NCI-H748 (cell line): ENCODE results near the gene OR10J1.
"Not testable (repeated sequence)": the region's sequence is repeated elsewhere in the genome, so short reads cannot be mapped to it uniquely, and the experiment has no call there.

ENCODE experiments used
- DNase-seq: peaks from one replicate; lab custom pipeline; 2025; ENCODE audit not compliant: unreplicated experiment; lab: John Stamatoyannopoulos, UW

The OR10J1 gene, protein sequence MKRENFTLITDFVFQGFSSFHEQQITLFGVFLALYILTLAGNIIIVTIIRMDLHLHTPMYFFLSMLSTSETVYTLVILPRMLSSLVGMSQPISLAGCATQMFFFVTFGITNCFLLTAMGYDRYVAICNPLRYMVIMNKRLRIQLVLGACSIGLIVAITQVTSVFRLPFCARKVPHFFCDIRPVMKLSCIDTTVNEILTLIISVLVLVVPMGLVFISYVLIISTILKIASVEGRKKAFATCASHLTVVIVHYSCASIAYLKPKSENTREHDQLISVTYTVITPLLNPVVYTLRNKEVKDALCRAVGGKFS

DNA sequence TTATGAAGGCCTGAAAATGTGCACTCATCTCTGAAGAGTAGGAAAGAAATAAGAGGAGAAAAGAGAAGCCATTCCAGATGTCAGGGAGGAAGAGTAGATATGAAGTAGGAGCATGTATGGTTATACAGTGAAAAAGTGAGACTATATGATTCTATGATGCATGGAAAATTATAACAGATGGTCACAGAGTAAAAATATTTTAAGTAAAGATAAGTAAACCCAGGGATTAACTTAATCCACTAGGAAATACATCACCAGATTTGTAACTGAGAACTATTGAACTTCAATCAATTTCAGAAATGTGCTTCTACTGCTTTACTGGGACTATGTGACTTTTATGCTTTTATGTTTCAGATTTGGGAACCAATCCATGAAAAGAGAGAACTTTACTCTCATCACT lies at the start of gene OR10J1:
OR10J1 (plus strand) TSS at position 301 of the 400 bp plus-strand sequence; CDS start at position 371, 70 bp downstream.
- DNase-seq = no peak

DNA sequence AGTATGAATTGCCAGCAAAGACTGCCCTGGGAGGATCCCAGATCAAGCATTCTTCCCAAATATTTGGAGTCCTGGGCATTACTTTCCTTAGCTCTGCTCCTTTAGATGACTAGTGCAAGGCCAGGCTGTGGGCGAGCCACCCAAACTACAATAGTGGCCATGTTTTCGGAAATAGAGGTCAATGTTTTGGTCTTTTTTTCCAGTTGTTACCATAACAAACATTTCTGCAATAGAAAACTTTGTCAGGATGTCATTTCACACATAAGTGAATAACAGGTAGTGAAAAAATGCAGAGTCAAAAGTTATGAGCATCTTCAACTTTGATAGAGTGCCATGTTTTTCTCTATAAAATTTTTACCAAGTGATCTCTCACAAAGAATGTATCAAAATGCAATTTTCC lies 32.7 kb upstream of the OR10J1 start:
- no peak for DNase-seq

DNA sequence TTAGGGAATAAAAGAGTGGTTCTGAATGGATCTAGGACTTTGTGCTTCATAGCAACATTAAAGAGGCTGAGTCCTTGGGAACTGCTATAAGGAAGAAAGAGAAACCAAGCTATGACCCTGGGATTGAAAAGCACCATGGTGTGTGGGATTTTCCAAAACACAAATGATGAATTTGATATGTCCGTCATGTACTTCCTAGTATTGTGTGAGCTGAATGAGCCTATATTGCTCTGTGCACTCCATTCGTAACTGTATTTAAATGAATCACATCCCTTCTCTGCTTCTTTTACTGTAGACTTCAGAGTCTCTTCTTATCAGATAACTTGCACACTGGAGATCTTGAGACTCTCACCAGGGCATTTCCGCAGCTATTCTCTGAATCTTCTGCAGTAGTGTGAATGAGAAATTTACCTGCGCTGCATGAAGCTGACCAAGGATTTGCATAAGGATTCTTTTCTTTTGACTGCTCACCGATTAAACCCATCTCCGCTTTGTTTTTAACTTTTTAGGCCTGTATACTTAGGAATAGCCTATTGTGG lies 30.6 kb upstream of the OR10J1 start:
- DNase-seq = no peak

DNA sequence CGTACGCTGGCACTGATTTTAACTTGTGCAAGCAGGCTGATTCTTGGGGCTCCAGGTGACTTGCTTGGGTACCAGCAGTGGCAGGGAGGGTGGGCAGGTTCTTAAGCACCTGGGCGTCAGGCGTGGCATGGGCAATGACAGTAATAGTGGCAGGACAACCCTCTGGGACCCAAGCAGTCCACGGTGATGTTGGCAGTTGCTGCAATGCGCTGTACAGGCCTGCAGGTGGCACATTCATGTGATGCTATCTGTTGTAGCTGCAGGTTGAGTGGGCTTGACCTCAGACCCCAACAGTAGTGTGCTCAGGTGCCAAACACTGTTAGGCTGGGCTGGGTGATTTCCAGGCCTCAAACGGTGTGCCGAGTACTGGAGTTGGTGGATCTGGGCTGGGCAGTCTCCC lies 17.7 kb upstream of the OR10J1 start:
- DNase-seq = no peak

DNA sequence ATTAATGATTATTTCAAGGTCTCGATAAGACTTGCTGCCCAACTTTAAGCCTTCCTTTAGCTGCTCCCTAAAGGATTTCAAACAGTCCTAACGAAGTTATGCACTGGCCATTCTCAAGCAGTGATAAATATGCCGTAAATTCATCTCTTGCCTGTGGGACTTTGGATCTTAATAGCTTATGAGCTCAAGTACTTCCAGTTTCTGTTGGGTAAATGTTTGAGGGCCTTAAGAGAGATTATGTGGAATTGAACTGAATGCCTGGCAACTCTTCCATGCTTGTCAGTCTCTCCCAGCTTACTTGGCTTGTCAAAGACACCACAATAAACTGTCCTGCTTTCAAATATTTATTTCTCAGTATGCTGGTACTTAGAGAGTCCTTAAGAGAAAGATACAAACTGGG lies 11.0 kb upstream of the OR10J1 start:
- DNase-seq = no peak

DNA sequence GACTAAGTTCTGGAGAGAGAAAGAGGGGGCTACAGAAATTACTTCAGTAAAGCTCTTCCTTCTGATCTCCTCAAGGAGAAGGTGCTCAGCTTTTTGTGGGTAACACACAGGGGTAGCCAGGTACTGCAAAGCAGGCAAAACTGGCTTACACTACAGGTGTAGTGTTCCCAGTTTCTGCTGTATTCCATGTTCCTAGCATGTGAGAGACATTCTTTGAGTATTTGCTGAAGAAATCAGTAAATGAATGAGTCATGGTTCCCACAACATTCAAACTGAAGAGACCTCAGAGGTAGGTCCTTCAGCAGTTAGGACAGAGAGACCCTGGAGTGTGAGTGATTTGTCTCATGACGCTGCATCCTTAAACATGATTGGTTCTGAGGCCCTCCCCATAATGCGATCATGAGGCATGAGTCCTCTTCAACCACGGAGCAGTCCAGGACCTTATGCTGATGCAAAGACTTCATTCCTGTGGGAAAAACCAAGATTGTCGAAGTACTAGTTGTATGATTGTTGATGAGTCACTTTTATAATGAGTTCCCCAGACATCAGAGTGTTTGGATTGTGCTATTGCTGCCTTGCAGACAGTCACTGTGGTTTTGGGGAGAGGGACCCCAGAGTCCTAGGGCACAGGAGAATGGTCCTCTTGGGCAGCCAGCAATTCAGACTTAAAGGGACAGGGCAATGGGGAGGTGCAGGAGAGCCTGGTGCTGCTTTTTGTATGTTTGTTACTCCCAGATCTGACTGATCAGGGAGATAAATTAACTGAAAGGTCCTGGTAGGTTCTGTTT lies 10.3 kb upstream of the OR10J1 start:
- DNase-seq = no peak

DNA sequence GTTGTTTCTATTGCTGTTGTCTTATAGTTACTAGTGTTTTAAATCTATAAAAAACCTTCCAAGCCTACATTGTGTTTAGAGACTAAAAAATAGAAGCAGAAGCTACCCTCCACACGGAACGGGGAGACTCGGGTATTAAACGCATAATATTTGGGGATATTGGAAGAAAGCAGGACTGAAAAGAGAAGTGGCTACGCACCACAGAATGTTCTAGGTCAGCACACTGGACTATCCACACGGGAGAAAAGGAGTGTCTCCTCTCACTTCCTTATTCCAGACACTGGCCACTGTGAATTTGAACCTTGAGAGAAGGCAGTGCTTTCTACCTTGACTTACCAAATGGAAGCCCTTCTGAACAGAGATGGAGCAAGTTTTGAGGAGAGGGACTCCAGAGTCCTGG lies 8.5 kb upstream of the OR10J1 start:
- DNase-seq = no peak

DNA sequence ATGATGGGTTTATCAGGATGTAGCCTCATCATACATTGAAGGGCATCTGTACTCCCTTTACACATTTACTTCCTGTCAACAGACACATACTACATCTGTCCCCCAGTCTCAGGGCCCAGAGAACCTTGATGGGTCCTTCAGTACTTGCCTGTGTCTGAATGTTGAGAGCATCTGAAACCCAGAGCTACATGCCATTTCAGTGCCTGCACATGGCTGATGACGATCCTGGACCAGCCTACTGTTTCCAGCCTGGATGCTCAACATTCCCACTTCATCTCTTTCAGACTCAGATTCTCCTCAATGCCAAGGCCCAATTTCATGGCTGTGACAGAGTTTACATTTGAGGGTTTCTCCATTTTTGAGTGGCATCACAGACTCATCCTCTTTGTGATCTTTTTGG lies 7.6 kb upstream of the OR10J1 start, which contains the start of gene OR10J4:
OR10J4 (plus strand) TSS at position 301 of the 400 bp plus-strand sequence.
- no peak for DNase-seq

DNA sequence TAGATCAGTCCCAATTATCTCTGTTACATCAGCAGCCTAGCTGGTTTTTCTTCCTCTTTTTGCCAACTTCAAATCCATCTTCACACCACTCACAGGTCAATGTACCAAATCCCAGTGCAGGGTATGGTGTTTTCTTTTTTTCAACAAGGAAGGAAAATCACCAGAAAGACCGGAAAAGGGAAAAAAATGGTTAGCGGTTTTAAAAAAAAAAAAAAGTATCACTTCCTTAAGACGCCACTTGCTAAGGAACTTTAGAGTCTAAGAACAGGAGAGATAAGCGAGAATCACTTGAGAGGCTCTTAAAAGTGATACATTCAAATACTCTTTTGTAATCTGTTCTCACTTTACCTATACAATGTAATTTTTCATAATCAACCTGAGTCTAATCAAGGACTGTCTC lies 3.1 kb upstream of the OR10J1 start:
- no peak for DNase-seq

DNA sequence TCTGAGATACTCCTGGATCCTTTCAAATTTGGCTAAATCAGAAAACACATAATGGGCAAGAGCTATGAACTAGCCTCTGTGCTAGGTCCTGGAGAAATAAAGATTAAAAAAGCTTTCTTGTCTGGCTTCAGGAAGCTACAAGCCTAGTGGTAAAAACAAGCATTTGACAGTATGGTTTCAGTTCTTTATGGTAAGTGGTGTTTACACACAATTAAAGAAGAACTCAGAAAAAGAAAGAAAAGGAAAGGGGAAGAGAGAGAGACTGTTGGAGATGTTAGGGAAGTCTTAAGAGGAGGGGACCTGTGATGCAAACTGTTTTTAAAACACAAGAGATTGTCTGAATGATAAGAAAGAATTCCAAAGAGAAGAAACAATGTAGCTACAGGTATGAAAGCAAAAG lies 1.8 kb downstream of the OR10J1 start:
- no peak for DNase-seq

DNA sequence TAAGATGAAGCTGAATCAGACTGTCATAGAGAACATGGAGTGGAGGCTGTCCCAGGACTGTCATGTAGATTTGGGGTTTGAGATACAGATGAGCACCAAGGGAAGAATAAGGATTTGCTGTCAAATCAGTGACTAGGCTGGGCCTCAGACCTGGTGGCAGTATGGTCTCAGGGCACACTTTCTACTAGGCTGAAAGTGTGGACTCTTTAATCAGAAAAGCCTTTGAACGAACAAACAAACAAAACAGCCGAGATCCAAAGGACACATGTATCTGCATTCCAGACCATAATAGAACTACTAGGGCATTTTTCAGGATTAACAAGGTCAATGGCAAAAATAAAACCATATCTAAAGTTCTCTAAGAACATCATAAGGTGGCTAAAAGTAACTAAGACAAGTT lies 2.9 kb downstream of the OR10J1 start:
- no peak for DNase-seq

DNA sequence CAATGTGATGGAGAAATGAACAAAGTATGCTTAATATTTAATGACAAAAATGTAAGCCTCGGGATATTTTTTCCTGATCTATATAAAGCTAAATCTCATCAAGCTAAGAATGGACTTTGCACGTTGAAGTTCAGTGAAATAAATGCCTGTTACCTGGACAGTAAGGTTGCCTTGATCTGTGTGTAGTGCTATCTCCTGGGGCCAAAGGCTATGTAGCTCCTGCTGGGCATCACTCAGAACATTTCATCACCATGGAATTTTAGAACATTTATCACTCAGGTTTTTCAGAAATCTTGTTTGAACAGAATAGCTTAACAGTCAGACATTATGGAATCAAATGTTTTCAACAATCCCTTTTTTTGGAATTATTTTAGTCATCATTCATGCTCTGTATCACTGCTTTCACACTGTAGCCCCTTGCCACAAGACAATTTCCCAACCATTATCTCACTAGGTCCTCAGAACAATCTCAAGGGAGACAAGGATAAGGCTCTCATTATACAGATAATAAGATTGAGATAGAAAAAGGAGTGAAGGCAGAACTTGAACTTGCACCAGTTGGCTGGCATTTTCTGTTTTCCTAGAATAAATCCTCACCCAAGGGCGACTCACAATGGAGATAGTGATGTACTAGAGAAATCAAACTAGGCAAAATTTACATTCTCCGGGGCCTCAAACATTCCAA lies 3.7 kb downstream of the OR10J1 start:
- DNase-seq = no peak

DNA sequence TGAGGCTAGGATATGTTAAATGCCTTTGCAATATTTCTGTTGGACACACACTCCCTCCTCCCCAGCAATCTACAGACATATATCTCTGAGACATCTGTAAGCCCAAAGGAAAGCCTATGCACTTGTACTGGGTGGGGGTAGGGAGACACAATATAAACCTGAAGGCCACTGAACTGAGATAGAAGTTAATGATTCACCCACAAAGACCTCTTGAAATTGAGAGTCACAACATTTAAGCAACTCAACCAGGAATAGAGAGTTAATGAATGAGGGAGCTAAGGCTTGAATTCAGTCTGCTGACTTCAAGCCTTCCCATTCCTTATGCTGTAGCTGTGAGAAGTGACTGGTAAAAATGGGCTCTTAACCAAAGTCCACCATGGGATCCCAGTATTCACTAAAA lies 5.0 kb downstream of the OR10J1 start:
- DNase-seq = no peak

DNA sequence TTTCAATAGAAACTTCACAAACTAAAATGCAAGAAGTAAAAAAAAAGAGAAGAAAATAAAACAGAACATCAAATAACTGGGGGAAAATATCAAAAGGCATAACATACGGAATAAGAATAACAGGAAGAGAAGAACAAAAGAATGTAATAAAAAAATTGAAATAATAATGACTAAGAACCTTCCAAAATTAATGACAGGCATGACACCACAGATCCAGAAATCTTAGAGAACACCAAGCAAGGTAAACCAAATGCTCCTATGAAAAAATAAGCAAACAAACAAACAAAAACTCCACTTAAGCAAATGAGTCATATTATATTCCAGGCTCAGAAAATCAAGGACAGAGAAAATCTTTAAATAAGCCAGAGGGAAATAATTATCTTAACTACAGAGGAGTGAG lies 8.7 kb downstream of the OR10J1 start:
- no peak for DNase-seq

DNA sequence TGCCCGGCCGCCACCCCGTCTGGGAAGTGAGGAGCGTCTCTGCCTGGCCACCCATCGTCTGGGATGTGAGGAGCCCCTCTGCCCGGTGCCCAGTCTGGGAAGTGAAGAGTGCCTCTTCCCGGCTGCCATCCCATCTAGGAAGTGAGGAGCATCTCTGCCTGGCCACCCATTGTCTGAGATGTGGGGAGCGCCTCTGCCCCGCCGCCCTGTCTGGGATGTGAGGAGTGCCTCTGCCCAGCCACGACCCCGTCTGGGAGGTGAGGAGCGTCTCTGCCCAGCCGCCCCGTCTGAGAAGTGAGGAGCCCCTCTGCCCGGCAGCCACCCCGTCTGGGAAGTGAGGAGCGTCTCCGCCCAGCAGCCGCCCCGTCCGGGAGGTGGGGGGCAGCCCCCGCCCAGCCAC lies 10.1 kb downstream of the OR10J1 start:
- DNase-seq = not testable (repeated sequence)

DNA sequence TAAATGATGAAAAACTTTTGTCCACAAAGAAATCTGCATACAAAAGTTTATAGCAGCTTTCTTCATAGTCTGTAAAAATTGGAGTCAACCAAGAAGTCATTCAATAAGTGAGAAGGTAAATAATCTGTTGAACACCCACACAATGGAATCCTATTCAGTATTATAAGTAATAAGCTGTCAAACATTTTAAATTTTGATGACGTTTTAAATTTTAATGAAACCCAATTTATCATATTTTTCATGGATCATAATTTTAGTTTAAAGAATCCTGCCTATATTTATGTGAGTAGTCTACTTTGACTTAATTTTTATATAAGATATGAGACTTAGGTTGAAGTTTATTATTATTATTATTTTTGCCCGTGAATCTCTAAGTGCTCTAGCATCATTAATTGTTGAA lies 20.0 kb downstream of the OR10J1 start:
- DNase-seq = no peak

DNA sequence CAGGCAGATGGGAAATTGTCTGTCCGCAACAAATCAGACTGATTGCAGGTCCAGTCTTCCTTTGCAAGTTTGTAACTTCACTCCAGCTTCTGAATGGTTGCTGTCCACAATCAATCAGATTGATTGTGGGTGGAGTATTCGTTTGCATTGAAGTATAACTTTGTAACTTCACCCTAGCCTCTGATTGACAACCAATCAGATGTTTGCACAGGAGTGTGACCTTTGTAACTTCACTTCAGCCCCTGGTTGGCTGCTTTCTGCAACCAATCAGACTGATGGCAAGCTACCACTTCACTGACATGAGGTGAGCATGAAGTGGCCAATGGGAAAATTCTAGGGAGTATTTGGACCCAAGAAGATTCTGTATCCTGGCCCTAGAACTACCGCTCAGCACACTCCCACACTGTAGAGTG lies 25.7 kb downstream of the OR10J1 start:
- DNase-seq = no peak

DNA sequence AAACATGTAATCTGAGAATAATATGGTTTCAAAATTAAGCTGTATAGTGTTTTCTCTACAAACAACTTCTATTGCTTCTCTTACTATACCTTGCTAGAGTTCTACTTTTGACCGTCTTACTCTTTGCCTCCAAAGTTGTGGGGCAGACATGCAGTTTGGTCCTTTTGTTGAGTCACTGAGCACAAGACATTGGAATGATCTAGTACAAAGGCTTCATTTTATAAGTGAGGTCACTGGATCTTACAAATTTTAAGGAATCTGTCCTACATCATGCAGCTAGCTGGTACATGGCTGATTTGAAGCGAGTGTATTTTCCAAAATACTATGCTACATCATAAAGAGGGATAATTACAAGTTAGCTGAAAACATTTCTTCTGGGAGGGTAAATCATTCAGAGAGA lies 28.8 kb downstream of the OR10J1 start:
- DNase-seq = no peak

DNA sequence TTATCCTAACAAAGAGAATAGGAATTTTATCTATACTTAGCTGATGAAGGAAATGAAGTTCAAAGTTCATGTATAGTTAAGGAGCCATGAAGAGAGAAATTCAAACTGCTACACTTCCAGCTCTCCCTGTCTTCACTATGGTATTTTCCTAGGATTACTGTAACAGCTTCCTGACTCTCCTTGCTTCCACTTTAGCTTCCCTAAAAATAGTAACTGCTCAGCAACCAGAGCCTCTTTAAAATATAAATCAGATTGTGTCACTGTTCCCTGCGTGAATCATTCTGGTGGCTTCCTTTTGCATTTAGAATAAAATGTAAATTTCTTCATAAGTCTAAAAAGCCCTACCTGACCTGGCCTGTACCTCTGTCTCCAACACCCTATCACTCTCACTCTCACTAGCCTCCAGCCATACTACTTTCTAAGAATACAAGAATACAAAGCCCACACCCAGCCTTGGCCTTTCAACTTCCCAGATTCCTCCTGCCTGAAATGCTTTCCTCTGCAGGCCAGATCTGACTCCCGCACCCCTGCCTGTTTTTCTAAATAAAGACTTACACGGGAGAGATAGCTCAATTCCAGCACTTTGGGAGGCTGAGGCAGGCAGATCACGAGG lies 30.5 kb downstream of the OR10J1 start:
- DNase-seq = no peak

DNA sequence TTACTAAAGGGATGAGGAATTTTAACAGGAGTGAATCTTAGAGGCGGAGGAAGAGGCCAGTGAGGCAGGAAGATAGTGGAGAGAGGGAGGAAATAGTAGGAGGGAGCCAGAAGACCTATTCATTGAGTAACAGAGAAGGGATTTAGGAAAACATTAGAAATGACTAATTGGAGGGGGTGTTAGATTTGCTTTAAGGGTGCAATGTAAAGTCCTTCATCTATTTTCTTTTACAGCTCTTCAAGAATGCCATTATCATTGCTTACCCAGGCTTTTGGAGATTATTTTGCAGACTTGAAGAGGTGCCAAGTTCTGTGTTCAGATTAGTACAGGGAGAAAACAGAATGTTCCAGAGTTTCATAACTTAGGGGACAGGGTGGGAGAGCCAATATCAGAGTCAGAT lies 33.8 kb downstream of the OR10J1 start:
- no peak for DNase-seq

DNA sequence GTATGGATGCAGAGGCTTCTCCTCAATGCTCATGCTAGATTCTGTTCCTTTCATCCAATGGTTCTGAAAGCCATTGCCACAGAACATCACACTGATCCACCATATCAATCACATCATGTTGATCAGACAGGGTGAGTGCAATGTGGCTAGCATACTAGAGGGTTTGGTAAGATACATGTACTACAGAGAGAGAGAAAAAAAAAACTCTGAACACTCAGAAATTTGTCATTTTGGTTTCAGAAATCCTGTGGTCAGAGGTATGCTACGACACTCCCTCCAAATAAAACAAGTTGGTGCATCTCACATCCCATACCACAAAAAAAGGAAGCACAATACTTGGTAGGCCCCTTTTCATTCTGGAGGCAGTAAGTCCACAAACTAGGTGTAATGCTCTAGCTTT lies 35.4 kb downstream of the OR10J1 start:
- DNase-seq = no peak
